CD4-positive, alpha-beta T cell treated with Interleukin-4 for 1 hour (primary cell): ENCODE measurements around the gene SAPCD1.
A peak's percentile ranks its signal among the peaks of the same experiment; 100 is the strongest.
"Not testable (repeated sequence)": the region's sequence is repeated elsewhere in the genome, so short reads cannot be mapped to it uniquely, and the experiment has no call there.

Experiments
- DNase-seq, 2 donors: peaks; one replicate each; pipeline ENCODE4 v3.0.0-alpha.2; 2020 to 2022

The SAPCD1 gene

GRCh38 chr6:31806470-31807272, 44.2 kb downstream of the SAPCD1 start, which contains the start of gene LSM2:
LSM2 (minus strand) TSS chr6:31806966; CDS start chr6:31806757, 209 bp downstream.
- DNase-seq, result peak; percentile 97 to 98

GRCh38 chr6:31808599-31808998, 46.1 kb downstream of the SAPCD1 start:
- DNase-seq, result not testable (repeated sequence)

GRCh38 chr6:31811645-31812044, 49.2 kb downstream of the SAPCD1 start:
- no peak for DNase-seq

GRCh38 chr6:31813465-31813849, 51.0 kb downstream of the SAPCD1 start:
- DNase-seq, result no peak
